ENCODE data around the gene EPO.

DNA sequence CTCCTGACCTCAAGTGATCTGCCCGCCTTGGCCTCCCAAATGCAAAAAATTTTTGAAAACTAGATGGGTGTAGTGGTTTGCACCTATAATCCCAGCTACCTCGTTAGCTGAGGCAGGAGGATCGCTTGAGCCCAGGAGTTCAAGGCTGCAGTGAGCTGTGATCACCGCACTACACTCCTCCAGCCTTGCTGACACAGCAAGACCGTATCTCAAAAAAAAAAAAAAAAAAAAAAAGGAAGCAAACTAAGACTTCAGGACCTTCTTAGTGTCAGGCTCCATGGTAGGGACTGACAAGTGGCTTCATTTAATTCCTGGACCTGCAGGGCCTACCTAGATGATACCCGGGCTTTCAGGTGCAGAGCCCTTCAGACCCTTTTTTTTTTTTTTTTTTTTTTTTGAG is 11.9 kb upstream of the EPO start:
- TF ChIP-seq EZH2 (IDR thresholded peaks at IDR 0.05) (no peak), POLR2AphosphoS5 (IDR thresholded peaks at IDR 0.05; ENCODE audit: borderline replicate concordance, low read depth, low read length) (no peak), FOXP2 (optimal IDR thresholded peaks at IDR 0.05; ENCODE audit: control extremely low read depth, extremely low read length, insufficient read depth) (no peak)

Data from SK-N-MC (cell line).